Breast epithelium (tissue), 4 donors: ENCODE data around the gene PARVB. TPM values are rescaled to one million over a fixed set of nuclear protein-coding genes. Genes with fewer than 3 reads are reported as not detected.

Experiments used
- DNase-seq, 2 donors: peaks; one replicate each; pipeline ENCODE4 v3.0.0-alpha.2; 2019; ENCODE audit warnings: low spot score in 2 of 2
- H3K27ac ChIP-seq, 2 donors: fragments of 200-600 bp; sonication (generic) in 1 of 2; one replicate each; pipeline ENCODE4 v1.5.1; 2016 to 2019; ENCODE audit warnings: mild to moderate bottlenecking in 1 of 2
- H3K27me3 ChIP-seq, 2 donors: fragments of 200-600 bp; sonication (generic) in 1 of 2; one replicate each; pipeline versions ENCODE4 v1.5.1 to v1.6.0; 2017 to 2019; ENCODE audit warnings: control low read depth in 1 of 2, mild to moderate bottlenecking in 1 of 2
- H3K36me3 ChIP-seq: fragments of 200-600 bp; one replicate; pipeline ENCODE4 v1.5.1; 2019
- H3K4me1 ChIP-seq, 2 donors: fragments of 200-600 bp; sonication (generic); one replicate each; pipeline ENCODE4 v1.5.1; 2016 to 2019; ENCODE audit warnings: control low read depth in 1 of 2
- H3K4me3 ChIP-seq, 3 donors: fragments of 200-600 bp; sonication (generic); 1 replicate in 2 of 3; 2 replicates in 1 of 3; pipeline ENCODE4 v1.5.1; 2016 to 2019; ENCODE audit warnings: mild to moderate bottlenecking in 3 of 3, moderate library complexity in 2 of 3
- H3K9me3 ChIP-seq, 2 donors: fragments of 200-600 bp; sonication (generic) in 1 of 2; one replicate each; pipeline ENCODE4 v1.5.1; 2016 to 2019; ENCODE audit warnings: control low read depth in 1 of 2
- CTCF ChIP-seq, 3 donors: fragments of 450-650 bp; IDR thresholded peaks; one replicate each; pipeline ENCODE4 v1.5.1; 2016 to 2017; ENCODE audit warnings: antibody characterized with exemption in 3 of 3, mild to moderate bottlenecking in 3 of 3, moderate library complexity in 3 of 3
- POLR2A ChIP-seq: fragments of 450-650 bp; IDR thresholded peaks from one replicate; pipeline ENCODE4 v1.6.1; 2016; ENCODE audit warnings: antibody characterized with exemption, mild to moderate bottlenecking, moderate library complexity
- POLR2AphosphoS5 ChIP-seq, 3 donors: sonication (generic); formaldehyde crosslinking; IDR thresholded peaks; one replicate each; pipeline ENCODE4 v1.6.1; 2017; ENCODE audit warnings: antibody characterized with exemption in 3 of 3
- intact Hi-C: fragments of 100-400 bp; cut with DNase I; formaldehyde crosslinking; loops from one replicate; pipeline ENCODE4 v1.15.1; 2023; ENCODE audit warnings: low total_unique reads
- total RNA-seq, 3 donors: library from RNA; depleted of rRNA; stranded (reverse); fragments of >200 nt; gene quantifications; one replicate each; pipeline ENCODE4 v1.1.0, GENCODE V29; 2016

The PARVB gene
- total RNA-seq, 3 donors from 2014 or later: 12.3 to 57.6 (median 21.6) TPM

GRCh38 chr22:44195189-44195871 is 171.2 kb downstream of the PARVB start:
- intact Hi-C loops: loop anchor here (10.0 kb wide), 1 partner anchor 1189 kb away; no protein-coding TSS in a partner anchor
- Histone ChIP-seq H3K36me3 (no peaks in the 10 kb centered on the region), H3K27ac (no peak overlapping the region), H3K4me1 (no peaks in the 10 kb centered on the region), H3K4me3 (no peak overlapping the region), H3K9me3 (peaks cover 0 to 3% of the 10 kb centered on the region in 2 donors), H3K27me3 (peaks cover 0 to 46% of the 10 kb centered on the region in 2 donors)
- TF ChIP-seq CTCF (IDR thresholded peaks at IDR 0.05) (no peak), POLR2A (no peak), POLR2AphosphoS5 (IDR thresholded peaks at IDR 0.05) (no peak)
- DNase-seq: no peak

GRCh38 chr22:44196241-44196640 is 172.1 kb downstream of the PARVB start:
- Histone ChIP-seq H3K36me3 (no peaks in the 10 kb centered on the region), H3K4me3 (no peak overlapping the region), H3K4me1 (no peaks in the 10 kb centered on the region), H3K9me3 (peaks cover 0 to 3% of the 10 kb centered on the region in 2 donors), H3K27ac (no peak overlapping the region), H3K27me3 (peaks cover 0 to 46% of the 10 kb centered on the region in 2 donors)
- TF ChIP-seq CTCF (IDR thresholded peaks at IDR 0.05) (no peak), POLR2AphosphoS5 (IDR thresholded peaks at IDR 0.05) (no peak), POLR2A (no peak)
- no peak for DNase-seq
- intact Hi-C loops: loop anchor here (10.0 kb wide), 1 partner anchor 1189 kb away; no protein-coding TSS in a partner anchor

- DNase-seq: peak in 1 of 2 donors; percentile 41
- peaks cover 0 to 3% of the 10 kb centered on the region in 2 donors for H3K9me3 ChIP-seq
- H3K27me3 ChIP-seq: peaks cover 0 to 46% of the 10 kb centered on the region in 2 donors
- TF ChIP-seq CTCF (IDR thresholded peaks at IDR 0.05) (no peak), POLR2AphosphoS5 (IDR thresholded peaks at IDR 0.05) (no peak), POLR2A (no peak)
- no peaks in the 10 kb centered on the region for H3K36me3 ChIP-seq
- no peak overlapping the region for H3K4me3 ChIP-seq
- intact Hi-C loops: loop anchor here (10.0 kb wide), 1 partner anchor 1188 kb away; no protein-coding TSS in a partner anchor
- no peak overlapping the region for H3K27ac ChIP-seq
- no peaks in the 10 kb centered on the region for H3K4me1 ChIP-seq
Measured at GRCh38 chr22:44196731-44197131, 172.6 kb downstream of the PARVB start.

DNA sequence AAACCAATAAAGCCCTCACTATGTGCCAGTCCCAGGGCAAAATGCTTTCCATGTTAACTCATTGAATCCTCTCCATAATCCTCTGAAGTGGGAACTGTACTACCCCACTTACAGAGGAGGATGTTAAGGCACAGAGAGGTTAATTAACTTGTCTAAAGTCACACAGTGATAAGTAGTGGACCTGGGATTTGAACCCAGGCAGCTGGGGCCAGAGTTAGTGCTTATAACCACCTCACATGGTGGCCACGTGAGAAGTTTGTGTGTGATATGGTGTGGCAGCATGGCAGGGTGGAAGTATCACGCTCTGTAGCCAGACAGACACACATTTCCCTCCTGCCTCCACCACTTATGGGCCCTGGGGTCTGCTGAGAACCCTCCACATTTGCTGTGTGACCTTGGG is 173.2 kb downstream of the PARVB start:
- H3K4me3 ChIP-seq: no peak overlapping the region
- TF ChIP-seq CTCF (IDR thresholded peaks at IDR 0.05): no peak
- no peak for TF ChIP-seq POLR2AphosphoS5 (IDR thresholded peaks at IDR 0.05)
- no peak for TF ChIP-seq POLR2A

DNA sequence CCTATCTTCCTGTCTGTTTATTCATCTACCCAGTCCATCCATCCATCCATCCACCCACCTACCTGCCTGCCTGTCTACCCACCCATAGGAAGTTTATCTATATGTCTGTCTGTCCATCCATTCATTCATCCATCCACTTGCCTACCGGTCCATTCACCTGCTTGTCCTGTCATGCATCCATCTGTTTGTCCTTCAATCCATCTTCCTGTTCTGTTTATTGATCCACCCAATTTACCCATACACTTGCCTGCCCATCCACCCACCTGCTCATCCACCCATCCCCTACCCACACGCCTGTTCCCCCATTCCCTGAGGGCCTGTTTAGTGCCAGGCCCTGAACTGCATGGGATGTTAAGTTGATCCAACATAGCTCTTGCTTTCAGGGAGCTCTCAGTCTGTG is 175.1 kb downstream of the PARVB start:
- Histone ChIP-seq H3K27ac (no peak overlapping the region), H3K27me3 (peaks cover 0 to 45% of the 10 kb centered on the region in 2 donors), H3K9me3 (no peaks in the 10 kb centered on the region), H3K36me3 (no peaks in the 10 kb centered on the region), H3K4me1 (no peaks in the 10 kb centered on the region), H3K4me3 (no peak overlapping the region)
- TF ChIP-seq CTCF (IDR thresholded peaks at IDR 0.05) (no peak), POLR2AphosphoS5 (IDR thresholded peaks at IDR 0.05) (no peak), POLR2A (no peak)
- DNase-seq: peak in 1 of 2 donors; percentile 34
- intact Hi-C loops: loop anchor here (10.0 kb wide), 1 partner anchor 1186 kb away; no protein-coding TSS in a partner anchor

More for the DNA sequence above, 173.2 kb downstream of the PARVB start:
- no peaks in the 10 kb centered on the region for H3K4me1 ChIP-seq
- no peaks in the 10 kb centered on the region for H3K36me3 ChIP-seq
- peaks cover 0 to 3% of the 10 kb centered on the region in 2 donors for H3K9me3 ChIP-seq
- DNase-seq: no peak
- peaks cover 0 to 46% of the 10 kb centered on the region in 2 donors for H3K27me3 ChIP-seq
- H3K27ac ChIP-seq: no peak overlapping the region
- intact Hi-C loops: loop anchor here (10.0 kb wide), 1 partner anchor 1188 kb away; no protein-coding TSS in a partner anchor
